Neural cell (in vitro differentiated cells): ENCODE results near the gene SCRN2. TPM values are rescaled to one million over a fixed set of nuclear protein-coding genes. Genes with fewer than 3 reads are reported as not detected.

Experiments
- H2AFZ ChIP-seq: fragments of 200-600, 300-800 bp; sonication (generic), shearing (Covaris generic); 2 replicates; pipeline ENCODE4 v1.6.0; 2014; ENCODE audit warnings: low read depth, mild to moderate bottlenecking, antibody characterized with exemption, low read length, moderate library complexity
- H3F3A ChIP-seq: fragments of 200-600 bp; shearing (Covaris generic); 2 replicates; pipeline ENCODE4 v1.6.1; 2016; ENCODE audit warnings: mild to moderate bottlenecking, moderate library complexity, mixed read lengths, antibody characterized with exemption, low read length; ENCODE audit not compliant: insufficient read depth, poor library complexity, severe bottlenecking
- H3K27ac ChIP-seq: fragments of 200-600, 300-800 bp; sonication (generic), shearing (Covaris generic); 2 replicates; pipeline ENCODE4 v1.5.1; 2014; ENCODE audit warnings: mild to moderate bottlenecking, low read length, moderate library complexity
- H3K27me3 ChIP-seq: fragments of 300-800, 200-600 bp; sonication (generic), shearing (Covaris generic); 2 replicates; pipeline ENCODE4 v1.6.0; 2014; ENCODE audit warnings: mild to moderate bottlenecking, low read depth, low read length, moderate library complexity; ENCODE audit not compliant: insufficient read depth
- H3K36me3 ChIP-seq: fragments of 300-800, 200-600 bp; sonication (generic), shearing (Covaris generic); 2 replicates; pipeline ENCODE4 v1.5.1; 2014; ENCODE audit warnings: mild to moderate bottlenecking, antibody characterized with exemption, low read length, moderate library complexity; ENCODE audit not compliant: insufficient read depth
- H3K4me2 ChIP-seq: fragments of 300-800, 200-600 bp; sonication (generic), shearing (Covaris generic); 2 replicates; pipeline ENCODE4 v1.6.0; 2014; ENCODE audit warnings: mild to moderate bottlenecking, low read length
- H3K4me3 ChIP-seq: fragments of 300-800, 200-600 bp; sonication (generic), shearing (Covaris generic); 2 replicates; pipeline ENCODE4 v1.5.1; 2014; ENCODE audit warnings: mild to moderate bottlenecking, low read length, moderate library complexity
- H3K79me2 ChIP-seq: fragments of 200-600 bp; shearing (Covaris generic); replicated peaks from 2 replicates; pipeline ENCODE4 v1.6.0; 2014; ENCODE audit warnings: mild to moderate bottlenecking, low read length, moderate library complexity; ENCODE audit not compliant: insufficient read depth
- H3K9ac ChIP-seq: fragments of 300-800, 200-600 bp; sonication (generic), shearing (Covaris generic); 2 replicates; pipeline ENCODE4 v1.6.1; 2016; ENCODE audit warnings: mild to moderate bottlenecking, low read length, mixed read lengths
- H3K9me2 ChIP-seq: fragments of 200-600 bp; shearing (Covaris generic); 2 replicates; pipeline ENCODE4 v1.6.1; 2016; ENCODE audit warnings: mild to moderate bottlenecking, low read length, mixed read lengths; ENCODE audit not compliant: insufficient read depth
- H3K9me3 ChIP-seq: fragments of 200-600, 300-800 bp; sonication (generic), shearing (Covaris generic); 2 replicates; pipeline ENCODE4 v1.6.1; 2016; ENCODE audit warnings: mild to moderate bottlenecking, mixed run types, low read length, moderate library complexity, mixed read lengths
- H4K20me1 ChIP-seq: fragments of 200-600 bp; shearing (Covaris generic); 2 replicates; pipeline ENCODE4 v1.6.1; 2016; ENCODE audit warnings: mild to moderate bottlenecking, mixed run types; ENCODE audit not compliant: insufficient read depth
- EP300 ChIP-seq: fragments of 450-650 bp; conservative IDR thresholded peaks from 2 replicates; pipeline ENCODE4 v1.6.1; 2014; ENCODE audit warnings: antibody characterized with exemption, mild to moderate bottlenecking, moderate library complexity; ENCODE audit not compliant: poor library complexity, severe bottlenecking
- EZH2 ChIP-seq: fragments of 200-600, 300-800 bp; shearing (Covaris generic), sonication (generic); IDR thresholded peaks from 2 replicates; pipeline ENCODE4 v1.6.1; 2014; ENCODE audit warnings: antibody characterized with exemption, low read length, borderline replicate concordance, mild to moderate bottlenecking; ENCODE audit not compliant: insufficient read depth, poor library complexity, severe bottlenecking
- MXI1 ChIP-seq: fragments of 450-650 bp; conservative IDR thresholded peaks from 2 replicates; pipeline ENCODE4 v1.6.1; 2014; ENCODE audit warnings: antibody characterized with exemption, mild to moderate bottlenecking; ENCODE audit not compliant: poor library complexity, severe bottlenecking
- POLR2AphosphoS5 ChIP-seq: IDR thresholded peaks from 2 replicates; pipeline ENCODE4 v1.6.1; 2012
- RAD21 ChIP-seq: fragments of 450-650 bp; conservative IDR thresholded peaks from 2 replicates; pipeline ENCODE4 v1.6.1; 2014; ENCODE audit warnings: antibody characterized with exemption, mild to moderate bottlenecking, moderate library complexity
- REST ChIP-seq: IDR thresholded peaks from 2 replicates; pipeline ENCODE4 v1.6.1; 2012; ENCODE audit warnings: borderline replicate concordance
- SMC3 ChIP-seq: fragments of 450-650 bp; conservative IDR thresholded peaks from 2 replicates; pipeline ENCODE4 v1.6.1; 2014; ENCODE audit warnings: antibody characterized with exemption, mild to moderate bottlenecking, moderate library complexity; ENCODE audit not compliant: poor library complexity
- TAF1 ChIP-seq: IDR thresholded peaks from 2 replicates; pipeline ENCODE4 v1.6.1; 2012; ENCODE audit warnings: low read depth
- polyA plus RNA-seq: library from polyadenylated mRNA; depleted of rRNA; stranded (reverse); fragments of >200 nt; gene quantifications from 2 replicates; pipeline ENCODE4 v1.2.3, GENCODE V29; 2014
- TF ChIP-seq, protein P1 (sequence below): fragments of 450-650 bp; IDR thresholded peaks from 2 replicates; pipeline ENCODE4 v1.5.1; 2014; ENCODE audit warnings: antibody characterized with exemption, mild to moderate bottlenecking, moderate library complexity; ENCODE audit not compliant: poor library complexity, severe bottlenecking

Gene SCRN2
- polyA plus RNA-seq, 1 donor from 2014 or later, result 94.0 TPM

DNA sequence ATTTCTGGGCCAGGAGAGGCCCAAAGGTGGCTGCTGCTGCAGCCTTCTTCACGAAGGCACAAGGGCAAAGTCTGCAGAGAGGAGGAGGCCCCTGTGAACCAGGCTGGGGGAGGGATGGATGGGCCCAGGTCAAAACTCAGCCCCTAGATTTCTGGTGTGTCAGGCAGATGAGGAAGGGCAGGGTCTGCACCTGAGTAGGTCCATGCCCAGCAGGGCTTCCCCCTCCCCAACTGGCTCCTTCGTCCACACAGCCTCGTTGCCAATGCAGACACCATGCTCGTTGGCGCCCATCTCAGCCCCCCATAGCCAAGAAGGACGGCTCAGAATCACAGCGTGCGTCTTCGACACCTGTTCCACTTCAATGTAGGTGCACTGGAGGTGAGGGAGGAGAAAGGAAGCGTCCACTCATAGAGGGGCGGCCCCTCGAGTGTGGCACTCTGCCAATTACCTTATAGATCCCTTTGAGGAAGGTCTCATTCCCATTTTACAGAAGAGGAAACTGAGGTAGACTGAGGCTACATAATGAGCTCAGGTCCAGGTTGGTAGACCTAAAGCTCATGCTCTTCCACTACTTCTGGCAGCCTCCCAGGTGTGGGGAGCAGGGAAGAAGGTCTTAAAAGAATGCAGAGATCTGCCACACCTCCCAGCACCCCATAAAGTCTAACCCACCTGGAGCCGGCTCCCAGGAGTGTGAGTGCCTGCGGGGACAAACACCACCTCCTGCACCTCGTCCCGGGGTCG, 902 bp downstream of the SCRN2 start:
- TF ChIP-seq POLR2AphosphoS5, result no peak
- no peak for TF ChIP-seq MXI1
- no peak for TF ChIP-seq TAF1
- no peak for TF ChIP-seq EP300
- TF ChIP-seq, protein P1, sequence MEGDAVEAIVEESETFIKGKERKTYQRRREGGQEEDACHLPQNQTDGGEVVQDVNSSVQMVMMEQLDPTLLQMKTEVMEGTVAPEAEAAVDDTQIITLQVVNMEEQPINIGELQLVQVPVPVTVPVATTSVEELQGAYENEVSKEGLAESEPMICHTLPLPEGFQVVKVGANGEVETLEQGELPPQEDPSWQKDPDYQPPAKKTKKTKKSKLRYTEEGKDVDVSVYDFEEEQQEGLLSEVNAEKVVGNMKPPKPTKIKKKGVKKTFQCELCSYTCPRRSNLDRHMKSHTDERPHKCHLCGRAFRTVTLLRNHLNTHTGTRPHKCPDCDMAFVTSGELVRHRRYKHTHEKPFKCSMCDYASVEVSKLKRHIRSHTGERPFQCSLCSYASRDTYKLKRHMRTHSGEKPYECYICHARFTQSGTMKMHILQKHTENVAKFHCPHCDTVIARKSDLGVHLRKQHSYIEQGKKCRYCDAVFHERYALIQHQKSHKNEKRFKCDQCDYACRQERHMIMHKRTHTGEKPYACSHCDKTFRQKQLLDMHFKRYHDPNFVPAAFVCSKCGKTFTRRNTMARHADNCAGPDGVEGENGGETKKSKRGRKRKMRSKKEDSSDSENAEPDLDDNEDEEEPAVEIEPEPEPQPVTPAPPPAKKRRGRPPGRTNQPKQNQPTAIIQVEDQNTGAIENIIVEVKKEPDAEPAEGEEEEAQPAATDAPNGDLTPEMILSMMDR, result no peak
- TF ChIP-seq REST, result no peak
- no peaks in the 10 kb centered on the region for H3K9me2 ChIP-seq
- H3K9ac ChIP-seq, result peak overlapping the region; percentile 80
- peak overlapping the region; percentile 92 for H2AFZ ChIP-seq
- H3K79me2 ChIP-seq, result no peaks in the 10 kb centered on the region
- H3K27me3 ChIP-seq, result peaks cover 9% of the 10 kb centered on the region
- peak overlapping the region; percentile 81 for H3K4me3 ChIP-seq
- H3K36me3 ChIP-seq, result no peaks in the 10 kb centered on the region
- peak overlapping the region; percentile 62 for H3K4me2 ChIP-seq
- H3F3A ChIP-seq, result no peaks in the 10 kb centered on the region
- H3K9me3 ChIP-seq, result no peaks in the 10 kb centered on the region
- no peaks in the 10 kb centered on the region for H4K20me1 ChIP-seq
- no peak overlapping the region for H3K27ac ChIP-seq

DNA sequence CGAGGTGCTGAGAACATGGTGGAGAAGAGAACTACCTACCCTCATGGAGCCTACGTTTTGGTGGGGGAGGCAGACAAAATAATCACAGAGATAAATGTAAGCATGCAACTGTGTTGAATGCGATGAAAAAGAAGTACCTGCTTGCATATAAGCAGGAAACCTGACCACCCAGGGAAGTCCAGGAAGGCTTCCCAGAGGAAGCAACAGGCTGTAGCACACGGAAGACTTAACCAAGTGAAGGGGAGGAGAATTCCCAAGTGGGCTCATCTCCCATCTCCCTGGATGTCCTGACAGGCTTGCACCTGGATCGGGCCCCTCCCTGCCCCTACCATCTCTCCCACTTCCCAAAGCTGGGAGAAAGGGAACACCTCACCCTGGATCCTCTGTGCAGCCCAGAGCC, 2.0 kb downstream of the SCRN2 start:
- H3K79me2 ChIP-seq, result no peaks in the 10 kb centered on the region
- TF ChIP-seq MXI1, result no peak
- no peak for TF ChIP-seq SMC3
- TF ChIP-seq TAF1, result no peak
- TF ChIP-seq, protein P1, result no peak
- no peak for TF ChIP-seq EZH2
- no peak for TF ChIP-seq REST
- TF ChIP-seq POLR2AphosphoS5, result no peak
- no peak for TF ChIP-seq RAD21
- TF ChIP-seq EP300, result no peak
- H3F3A ChIP-seq, result no peaks in the 10 kb centered on the region
- no peaks in the 10 kb centered on the region for H3K27me3 ChIP-seq
- no peaks in the 10 kb centered on the region for H3K36me3 ChIP-seq
- no peaks in the 10 kb centered on the region for H3K9me3 ChIP-seq
- no peaks in the 10 kb centered on the region for H4K20me1 ChIP-seq
- H3K4me2 ChIP-seq, result no peak overlapping the region
- peak overlapping the region; percentile 81 for H3K4me3 ChIP-seq
- no peak overlapping the region for H3K27ac ChIP-seq
- no peak overlapping the region for H3K9ac ChIP-seq
- H3K9me2 ChIP-seq, result no peaks in the 10 kb centered on the region
- H2AFZ ChIP-seq, result no peak overlapping the region
